Small intestine (tissue), 7 donors: Measurements from ENCODE around the gene SORCS1. TPM values are rescaled to one million over a fixed set of nuclear protein-coding genes. Genes with fewer than 3 reads are reported as not detected.
"Not testable (repeated sequence)": the region's sequence is repeated elsewhere in the genome, so short reads cannot be mapped to it uniquely, and the experiment has no call there.

Experiments
- DNase-seq, 2 donors: peaks; one replicate each; pipeline versions ENCODE4 v3.0.0 to v3.0.0-alpha.2; 2013
- FAIRE-seq: peaks from 2 replicates; lab custom pipeline; 2012; peaks lifted over from hg19 to GRCh38; lab: Jason Lieb, UNC
- H3K27ac ChIP-seq, 3 donors: one replicate each; pipeline ENCODE4 v1.5.1; 2013; ENCODE audit warnings: low read length in 2 of 3, mild to moderate bottlenecking in 2 of 3, control low read depth in 1 of 3, inconsistent platforms in 1 of 3, low read depth in 1 of 3, moderate library complexity in 1 of 3
- H3K27me3 ChIP-seq, 3 donors: one replicate each; pipeline ENCODE4 v1.6.1; 2013; ENCODE audit warnings: low read length in 3 of 3, inconsistent platforms in 1 of 3; ENCODE audit not compliant: control insufficient read depth in 3 of 3, insufficient read depth in 3 of 3
- H3K36me3 ChIP-seq, 3 donors: one replicate each; pipeline ENCODE4 v1.6.1; 2013; ENCODE audit warnings: low read length in 3 of 3, inconsistent platforms in 1 of 3, low read depth in 1 of 3, mild to moderate bottlenecking in 1 of 3, moderate library complexity in 1 of 3; ENCODE audit not compliant: control insufficient read depth in 3 of 3, insufficient read depth in 2 of 3
- H3K4me1 ChIP-seq, 3 donors: one replicate each; pipeline ENCODE4 v1.6.1; 2013; ENCODE audit warnings: low read length in 2 of 3, inconsistent platforms in 1 of 3, low read depth in 1 of 3, mild to moderate bottlenecking in 1 of 3, moderate library complexity in 1 of 3; ENCODE audit not compliant: control insufficient read depth in 3 of 3, insufficient read depth in 2 of 3
- H3K4me3 ChIP-seq, 3 donors: one replicate each; pipeline ENCODE4 v1.5.1; 2013; ENCODE audit warnings: low read length in 3 of 3, control low read depth in 1 of 3, inconsistent platforms in 1 of 3, low read depth in 1 of 3, mild to moderate bottlenecking in 1 of 3, moderate library complexity in 1 of 3
- H3K9me3 ChIP-seq, 2 donors: one replicate each; pipeline ENCODE4 v1.6.1; 2013; ENCODE audit warnings: low read depth in 1 of 2, low read length in 1 of 2; ENCODE audit not compliant: control insufficient read depth in 2 of 2, insufficient read depth in 1 of 2
- WGBS, 3 donors: extraction: QIAGEN DNeasy Blood & Tissue Kit; methylation state at CpG; one replicate each; pipeline ENCODE4 v1.1.7; 2013; 5-methylcytosine and 5-hydroxymethylcytosine counted together
- polyA plus RNA-seq, 4 donors: library from polyadenylated mRNA; stranded (reverse) in 3 of 4; unstranded in 1 of 4; fragments of 200-250 nt in 3 of 4; fragments of 120-200 nt in 1 of 4; gene quantifications; one replicate each; pipeline versions ENCODE4 v1.2.1 to v1.2.3, GENCODE V29; 2013
- donor health status: healthy with polysubstance abuse.
- donor health status: control.
- donor health status: control.
- donor health status: Bipolar disorder and iron deficiency.
- donor health status: healthy.

Gene SORCS1
- polyA plus RNA-seq, 4 donors = under 0.01 to 1.4 (median 1.3) TPM; not detected in 1

DNA sequence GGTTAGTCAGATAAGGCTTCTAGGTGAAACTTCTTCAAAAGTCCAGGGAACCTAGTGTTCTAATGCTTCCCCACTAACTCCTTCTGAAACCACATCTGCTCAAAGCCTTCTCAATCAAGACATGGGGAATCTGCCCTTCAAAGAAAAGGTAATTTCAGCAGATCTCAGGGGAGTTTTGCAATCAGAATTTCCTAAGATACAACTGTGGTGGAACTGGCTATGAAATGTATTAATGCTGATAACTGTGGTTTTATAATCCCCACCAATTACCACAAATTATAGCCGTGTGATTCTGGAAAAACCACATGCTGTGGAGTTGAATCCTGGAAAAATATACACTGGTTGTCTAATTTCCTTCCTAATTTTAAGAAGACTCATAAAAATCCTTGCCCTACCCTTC, 233.8 kb downstream of the SORCS1 start:
- Histone ChIP-seq H3K27me3 (no peaks in the 10 kb centered on the region), H3K36me3 (no peaks in the 10 kb centered on the region), H3K4me3 (no peak overlapping the region), H3K4me1 (no peaks in the 10 kb centered on the region), H3K9me3 (no peaks in the 10 kb centered on the region), H3K27ac (no peak overlapping the region)
- no peak for DNase-seq
- WGBS, 3 donors = 6 to 55% (median 29%) methylated on average over 1 of the region's 1 CpG
- no peak for FAIRE-seq

DNA sequence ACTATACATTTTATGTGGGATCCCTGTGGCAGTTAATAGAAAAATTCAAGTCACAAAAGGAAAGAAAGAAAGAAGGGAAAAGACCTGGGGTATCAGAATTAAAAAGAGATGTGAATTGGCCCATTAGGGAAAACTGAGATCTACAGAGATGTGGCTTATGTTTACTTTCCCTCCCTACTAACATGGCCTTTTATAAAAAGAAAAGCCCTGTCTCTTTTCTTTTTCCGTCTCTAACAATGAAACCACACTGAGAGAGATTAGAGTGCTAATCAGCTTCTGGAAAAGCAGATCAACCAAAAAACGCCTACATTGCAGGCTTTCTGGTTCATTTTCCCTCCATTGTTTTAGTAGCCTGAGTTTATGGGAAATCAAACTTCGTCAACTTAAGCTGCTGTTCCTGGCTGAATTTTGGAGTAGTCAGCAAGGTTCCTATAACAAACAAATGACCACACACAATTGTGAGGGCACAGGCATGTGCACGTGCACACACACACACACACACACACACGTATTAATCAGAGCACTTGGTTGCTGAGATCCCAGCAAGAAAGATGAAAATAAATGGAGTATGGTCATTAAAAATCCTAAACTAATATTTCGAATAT, 235.1 kb downstream of the SORCS1 start:
- DNase-seq = no peak
- no peaks in the 10 kb centered on the region for H3K36me3 ChIP-seq
- no peak overlapping the region for H3K4me3 ChIP-seq
- FAIRE-seq = no peak
- H3K27me3 ChIP-seq = no peaks in the 10 kb centered on the region
- no peaks in the 10 kb centered on the region for H3K4me1 ChIP-seq
- no peaks in the 10 kb centered on the region for H3K9me3 ChIP-seq
- H3K27ac ChIP-seq = no peak overlapping the region
- 64 to 77% (median 66%) methylated on average over 6 of the region's 6 CpGs for WGBS, 3 donors

GRCh38 chr10:106928151-106928550, 236.4 kb downstream of the SORCS1 start:
- 91 to 94% (median 94%) methylated on average over 27 to 33 of the region's 33 CpGs for WGBS, 3 donors
- H3K36me3 ChIP-seq, H3K27me3 ChIP-seq, H3K4me3 ChIP-seq, DNase-seq, H3K4me1 ChIP-seq, FAIRE-seq, H3K9me3 ChIP-seq, H3K27ac ChIP-seq: not testable (repeated sequence)

DNA sequence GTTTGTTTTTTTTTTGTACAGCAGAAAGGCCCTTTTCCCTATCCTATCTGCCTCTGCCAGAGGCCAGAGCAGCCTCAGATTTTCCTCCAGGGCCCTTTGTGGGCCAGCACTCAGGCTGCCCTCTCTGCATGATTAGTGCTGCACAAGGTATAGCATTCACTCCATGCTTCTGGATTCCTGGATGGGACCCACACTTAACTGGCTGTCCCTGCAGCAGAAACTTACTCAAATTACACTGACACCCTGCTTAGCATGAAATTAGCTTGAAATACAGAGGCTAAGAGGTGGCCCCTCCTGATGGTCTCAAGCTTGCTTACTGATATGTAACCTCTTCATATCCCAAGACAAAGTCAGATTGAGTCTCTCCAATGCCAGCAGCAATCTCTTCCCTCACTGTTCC, 239.3 kb downstream of the SORCS1 start:
- DNase-seq (no peak), FAIRE-seq (no peak)
- no peaks in the 10 kb centered on the region for H3K36me3 ChIP-seq
- H3K27me3 ChIP-seq = no peaks in the 10 kb centered on the region
- no peaks in the 10 kb centered on the region for H3K9me3 ChIP-seq
- no peak overlapping the region for H3K27ac ChIP-seq
- H3K4me1 ChIP-seq = no peaks in the 10 kb centered on the region
- no peak overlapping the region for H3K4me3 ChIP-seq

DNA sequence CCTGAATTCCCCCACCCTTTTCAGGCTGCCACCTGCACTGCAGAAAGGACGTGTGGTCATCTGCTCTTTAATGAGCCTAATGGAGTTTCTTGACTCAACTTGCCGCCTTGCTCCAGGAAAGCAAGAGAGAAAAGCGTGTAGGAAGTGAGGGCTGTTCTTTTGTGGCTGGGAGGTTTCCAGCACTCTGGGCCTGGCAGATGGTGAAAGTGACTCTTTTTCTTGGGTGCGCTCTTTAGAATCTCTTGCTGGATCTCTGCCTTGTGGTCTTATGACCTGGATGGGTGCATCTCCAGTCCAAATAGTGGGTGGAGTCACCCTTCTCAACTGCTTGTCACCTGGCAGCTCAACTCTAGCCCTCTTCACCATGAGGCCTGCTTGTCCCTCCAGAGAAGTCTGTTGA, 244.0 kb downstream of the SORCS1 start:
- 73 to 84% (median 82%) methylated on average over 4 of the region's 4 CpGs for WGBS, 3 donors

GRCh38 chr10:106919871-106920282, 244.6 kb downstream of the SORCS1 start:
- DNase-seq = no peak
- no peaks in the 10 kb centered on the region for H3K9me3 ChIP-seq
- no peaks in the 10 kb centered on the region for H3K36me3 ChIP-seq
- no peak for FAIRE-seq
- 68 to 79% (median 73%) methylated on average over 3 of the region's 3 CpGs for WGBS, 3 donors
- H3K27ac ChIP-seq = no peak overlapping the region
- no peaks in the 10 kb centered on the region for H3K4me1 ChIP-seq
- no peaks in the 10 kb centered on the region for H3K27me3 ChIP-seq
- H3K4me3 ChIP-seq = no peak overlapping the region

More for the DNA sequence above, 244.0 kb downstream of the SORCS1 start:
- Histone ChIP-seq H3K27ac (no peak overlapping the region), H3K4me3 (no peak overlapping the region), H3K9me3 (no peaks in the 10 kb centered on the region), H3K27me3 (no peaks in the 10 kb centered on the region), H3K36me3 (no peaks in the 10 kb centered on the region), H3K4me1 (no peaks in the 10 kb centered on the region)
- FAIRE-seq (no peak), DNase-seq (no peak)

DNA sequence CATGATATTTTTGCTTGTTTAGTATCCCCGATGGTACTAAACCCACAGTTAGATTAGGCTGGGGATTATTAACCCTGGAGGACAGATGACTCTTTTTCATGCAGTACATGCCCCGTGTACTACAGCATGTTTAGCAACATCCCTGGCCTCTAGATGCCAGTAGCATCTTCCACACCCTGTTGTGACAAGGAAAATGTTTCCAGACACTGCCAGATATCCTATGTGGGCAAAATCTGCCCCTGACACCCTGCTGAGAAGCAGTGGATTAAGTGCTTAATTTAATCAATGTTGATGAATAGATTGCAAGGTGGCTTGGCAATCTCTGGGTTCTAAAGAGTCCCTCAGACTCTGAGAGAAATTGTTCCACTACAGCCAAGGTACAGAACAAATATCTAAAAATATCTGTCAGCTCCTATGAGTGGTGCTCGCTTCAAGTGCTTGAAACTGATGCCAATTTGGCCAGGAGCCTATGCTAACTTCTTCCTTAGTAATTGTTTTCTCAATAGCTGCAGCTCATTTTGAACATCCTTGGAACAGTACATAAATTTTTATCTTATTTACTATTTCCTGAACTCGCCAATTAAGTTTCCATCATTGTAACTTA, 247.0 kb downstream of the SORCS1 start:
- H3K27ac ChIP-seq = no peak overlapping the region
- FAIRE-seq (no peak), DNase-seq (no peak)
- no peaks in the 10 kb centered on the region for H3K36me3 ChIP-seq
- H3K4me1 ChIP-seq = no peaks in the 10 kb centered on the region
- no peaks in the 10 kb centered on the region for H3K9me3 ChIP-seq
- 34 to 42% (median 38%) methylated on average over 4 of the region's 4 CpGs for WGBS, 3 donors
- H3K4me3 ChIP-seq = no peak overlapping the region
- H3K27me3 ChIP-seq = no peaks in the 10 kb centered on the region

DNA sequence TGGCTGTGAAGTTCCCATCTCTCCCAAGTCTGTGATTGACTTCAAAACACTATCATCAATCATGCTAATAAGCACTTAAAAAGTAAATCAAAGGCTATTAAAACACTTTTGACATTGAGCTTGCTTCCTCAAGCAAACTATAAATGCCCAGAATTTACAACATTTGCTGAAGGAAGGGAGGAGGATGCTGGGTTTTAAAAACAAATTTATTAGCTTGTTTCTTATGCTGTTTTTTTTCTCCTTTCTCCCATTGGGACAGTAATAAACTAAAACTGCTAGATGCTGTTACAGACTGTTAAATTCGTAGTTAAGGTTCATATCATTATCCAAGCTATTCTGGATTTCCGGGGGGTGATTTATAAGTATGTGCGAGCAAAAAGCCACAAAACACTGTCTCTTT, 250.5 kb downstream of the SORCS1 start:
- no peak for FAIRE-seq
- DNase-seq = no peak
- Histone ChIP-seq H3K4me3 (no peak overlapping the region), H3K27ac (no peak overlapping the region), H3K4me1 (no peaks in the 10 kb centered on the region), H3K36me3 (no peaks in the 10 kb centered on the region), H3K27me3 (no peaks in the 10 kb centered on the region), H3K9me3 (no peaks in the 10 kb centered on the region)
- 80 to 84% (median 83%) methylated on average over 3 of the region's 3 CpGs for WGBS, 3 donors

- Histone ChIP-seq H3K27me3 (no peaks in the 10 kb centered on the region), H3K4me3 (no peak overlapping the region), H3K27ac (no peak overlapping the region), H3K36me3 (no peaks in the 10 kb centered on the region), H3K9me3 (no peaks in the 10 kb centered on the region), H3K4me1 (no peaks in the 10 kb centered on the region)
- DNase-seq (no peak), FAIRE-seq (no peak)
- WGBS, 3 donors = 69 to 79% (median 70%) methylated on average over 4 of the region's 4 CpGs
These were observed 251.2 kb downstream of the SORCS1 start for GRCh38 chr10:106913348-106913747.
